GM06990 (cell line): Measurements from ENCODE around the gene PPOX.

Experiments used
- DNase-seq: peaks from one replicate; pipeline ENCODE4 v3.0.0-alpha.2; 2011; ENCODE audit not compliant: insufficient read length; ENCODE audit errors: extremely low read depth
- H3K27me3 ChIP-seq: replicated peaks from 2 replicates; pipeline ENCODE4 v1.6.0; 2011; ENCODE audit warnings: low read length; ENCODE audit not compliant: control insufficient read depth, insufficient read depth
- H3K36me3 ChIP-seq: 2 replicates; pipeline ENCODE4 v1.5.1; 2011; ENCODE audit warnings: low read length; ENCODE audit not compliant: control insufficient read depth, insufficient read depth
- H3K4me3 ChIP-seq: replicated peaks from 2 replicates; pipeline ENCODE4 v1.5.1; 2011; ENCODE audit warnings: low read depth, mild to moderate bottlenecking, control low read depth, low read length
- CTCF ChIP-seq: IDR thresholded peaks from 2 replicates; pipeline ENCODE4 v1.5.1; 2011; ENCODE audit warnings: low read length, control low read depth, mild to moderate bottlenecking, inconsistent platforms; ENCODE audit not compliant: insufficient read depth, poor library complexity, severe bottlenecking

PPOX gene

GRCh38 chr1:161158316-161159010 is 7.8 kb upstream of the PPOX start:
- peaks cover 3% of the 10 kb centered on the region; the same call in 1 of the 2 replicates for H3K36me3 ChIP-seq

GRCh38 chr1:161159087-161159912 is 6.9 kb upstream of the PPOX start, which contains the start of gene USP21:
Gene USP21, plus strand, starts transcription at chr1:161159500. Its CDS starts 1,141 bp downstream, at chr1:161160641.
- peak; percentile 24 for TF ChIP-seq CTCF
- H3K36me3 ChIP-seq: peaks cover 3% of the 10 kb centered on the region; the same call in 1 of the 2 replicates
- H3K4me3 ChIP-seq: peak within 1 kb of the TSS; percentile 77
- no peaks in the 10 kb centered on the region for H3K27me3 ChIP-seq
- DNase-seq: peak; percentile 89

More at GRCh38 chr1:161158316-161159010, 7.8 kb upstream of the PPOX start:
- TF ChIP-seq CTCF: no peak
- DNase-seq: no peak
- H3K4me3 ChIP-seq: no peak overlapping the region
- H3K27me3 ChIP-seq: no peaks in the 10 kb centered on the region

GRCh38 chr1:161159913-161160243 is 6.3 kb upstream of the PPOX start:
- H3K36me3 ChIP-seq: peaks cover 3% of the 10 kb centered on the region; the same call in 1 of the 2 replicates
- H3K4me3 ChIP-seq: peak overlapping the region; percentile 77
- no peak for TF ChIP-seq CTCF

GRCh38 chr1:161160671-161161145 is 5.5 kb upstream of the PPOX start:
- TF ChIP-seq CTCF: no peak
- DNase-seq: no peak
- Histone ChIP-seq H3K27me3 (no peaks in the 10 kb centered on the region), H3K36me3 (peaks cover 3% of the 10 kb centered on the region), H3K4me3 (no peak overlapping the region)

More at GRCh38 chr1:161159913-161160243, 6.3 kb upstream of the PPOX start:
- no peak for DNase-seq
- H3K27me3 ChIP-seq: no peaks in the 10 kb centered on the region

- no peak for TF ChIP-seq CTCF
- Histone ChIP-seq H3K27me3 (no peaks in the 10 kb centered on the region), H3K36me3 (peaks cover 3% of the 10 kb centered on the region), H3K4me3 (no peak overlapping the region)
- no peak for DNase-seq
Observed at GRCh38 chr1:161161652-161162051, 4.6 kb upstream of the PPOX start.
